Fibroblast of skin of right quadriceps (primary cell): ENCODE results near the gene EXOC2.

ENCODE experiments used
- DNase-seq: peaks from one replicate; pipeline ENCODE4 v3.0.0-alpha.2; 2013

Gene EXOC2

GRCh38 chr6:692858-693722 is at the start of gene EXOC2:
Gene EXOC2, minus strand, starts transcription at chr6:693139. Its CDS starts 55,321 bp downstream, at chr6:637818.
- DNase-seq = peak; percentile 78

GRCh38 chr6:741410-742339 is 48.7 kb upstream of the EXOC2 start:
- no peak for DNase-seq

- DNase-seq = no peak
These were observed 43.9 kb upstream of the EXOC2 start for GRCh38 chr6:736657-737446.

- no peak for DNase-seq
These were observed 40.7 kb upstream of the EXOC2 start for GRCh38 chr6:733431-734219.

- DNase-seq = no peak
These were observed 39.0 kb upstream of the EXOC2 start for GRCh38 chr6:731924-732323.

GRCh38 chr6:729606-730320 is 36.8 kb upstream of the EXOC2 start:
- DNase-seq = no peak

GRCh38 chr6:727856-728255 is 34.9 kb upstream of the EXOC2 start:
- DNase-seq = no peak

GRCh38 chr6:723540-723939 is 30.6 kb upstream of the EXOC2 start:
- no peak for DNase-seq

GRCh38 chr6:722608-723007 is 29.7 kb upstream of the EXOC2 start:
- DNase-seq = peak; percentile 51

GRCh38 chr6:722077-722524 is 29.2 kb upstream of the EXOC2 start:
- DNase-seq = peak; percentile 77

GRCh38 chr6:718345-718744 is 25.4 kb upstream of the EXOC2 start:
- no peak for DNase-seq

GRCh38 chr6:717135-717534 is 24.2 kb upstream of the EXOC2 start:
- no peak for DNase-seq

GRCh38 chr6:715709-716491 is 23.0 kb upstream of the EXOC2 start:
- DNase-seq = no peak

GRCh38 chr6:714100-714499 is 21.2 kb upstream of the EXOC2 start:
- DNase-seq = no peak

GRCh38 chr6:713351-713750 is 20.4 kb upstream of the EXOC2 start:
- no peak for DNase-seq

- no peak for DNase-seq
These were observed 19.9 kb upstream of the EXOC2 start for GRCh38 chr6:712805-713204.

GRCh38 chr6:711925-712324 is 19.0 kb upstream of the EXOC2 start:
- no peak for DNase-seq

GRCh38 chr6:710601-711571 is 17.9 kb upstream of the EXOC2 start:
- DNase-seq = peak; percentile 53

GRCh38 chr6:709471-710056 is 16.6 kb upstream of the EXOC2 start:
- DNase-seq = no peak
